Endothelial cell of hepatic sinusoid (primary cell): ENCODE measurements around the gene TRIM61.
"Not testable (repeated sequence)": the region's sequence is repeated elsewhere in the genome, so short reads cannot be mapped to it uniquely, and the experiment has no call there.

Source experiments
- in situ Hi-C: cut with HindIII; loops from 2 replicates; pipeline ENCODE4 v1.10.0; 2017; ENCODE audit warnings: low sequenced_read_pairs

The TRIM61 gene

DNA sequence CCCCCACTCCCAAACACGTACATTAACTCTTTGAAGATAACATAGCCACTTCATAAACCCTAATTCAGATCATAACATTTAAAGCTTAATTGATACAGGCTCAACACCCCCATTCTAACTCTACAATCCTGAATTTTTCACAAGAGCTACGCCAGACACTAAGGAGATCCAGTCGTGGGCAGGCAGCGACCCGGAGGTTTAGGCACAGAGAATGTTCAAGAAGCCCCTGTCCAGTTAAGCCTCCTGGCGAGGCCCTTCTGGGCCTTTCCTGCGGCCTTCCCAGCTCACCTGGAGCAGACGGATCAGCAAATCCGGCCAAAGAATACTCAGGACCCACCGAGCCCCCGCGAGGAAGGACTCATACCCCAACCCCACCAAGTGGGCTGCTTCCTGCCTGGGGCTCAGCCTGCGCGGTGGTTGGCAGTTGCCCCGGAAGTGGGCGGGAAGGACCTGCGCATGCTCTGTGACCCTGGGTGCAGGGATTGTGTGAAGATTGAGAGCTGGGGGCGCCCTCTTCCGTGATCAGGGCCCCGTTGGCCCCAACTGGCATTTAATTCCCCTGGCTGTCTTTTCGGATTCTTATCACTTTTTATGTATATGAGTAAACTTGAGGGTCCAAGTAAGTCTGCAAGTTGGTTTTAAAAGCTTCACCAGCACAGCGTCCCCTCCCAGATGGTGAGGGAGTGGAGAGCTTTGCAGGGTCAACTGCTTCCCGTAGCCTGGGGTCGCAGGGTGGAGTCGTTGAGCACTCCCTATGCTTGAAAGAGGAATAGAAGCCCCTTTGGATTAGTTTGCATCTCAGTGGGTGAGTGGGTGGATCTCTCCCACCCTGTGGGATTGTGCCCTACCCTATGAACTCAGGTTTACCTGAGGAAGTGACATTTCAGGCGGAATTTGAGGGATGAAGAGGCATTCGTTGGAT lies at the start of gene TRIM61:
TRIM61 (minus strand) TSS at position 415 of the 922 bp plus-strand sequence. CDS start 7,655 bp downstream, outside the sequence.
- in situ Hi-C loops = no loop called here

DNA sequence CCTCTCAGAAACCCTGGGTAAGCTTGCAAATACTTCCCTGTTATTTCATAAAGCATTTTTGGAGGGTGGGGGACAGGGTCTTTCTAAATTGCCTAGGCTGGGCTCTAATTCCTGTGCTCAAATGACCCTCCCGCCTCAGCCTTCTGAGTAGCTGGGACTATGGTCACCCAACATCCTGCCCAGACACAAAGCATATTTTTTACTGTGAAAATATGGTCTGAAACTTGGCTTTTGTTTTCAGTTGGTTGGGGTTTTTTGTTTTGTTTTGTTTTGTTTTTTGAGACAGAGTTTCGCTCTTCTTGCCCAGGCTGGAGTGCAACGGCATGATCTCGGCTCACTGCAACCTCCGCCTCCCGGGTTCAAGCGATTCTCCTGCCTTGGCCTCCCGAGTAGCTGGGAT lies 48.3 kb upstream of the TRIM61 start:
- in situ Hi-C loops = not testable (repeated sequence)

DNA sequence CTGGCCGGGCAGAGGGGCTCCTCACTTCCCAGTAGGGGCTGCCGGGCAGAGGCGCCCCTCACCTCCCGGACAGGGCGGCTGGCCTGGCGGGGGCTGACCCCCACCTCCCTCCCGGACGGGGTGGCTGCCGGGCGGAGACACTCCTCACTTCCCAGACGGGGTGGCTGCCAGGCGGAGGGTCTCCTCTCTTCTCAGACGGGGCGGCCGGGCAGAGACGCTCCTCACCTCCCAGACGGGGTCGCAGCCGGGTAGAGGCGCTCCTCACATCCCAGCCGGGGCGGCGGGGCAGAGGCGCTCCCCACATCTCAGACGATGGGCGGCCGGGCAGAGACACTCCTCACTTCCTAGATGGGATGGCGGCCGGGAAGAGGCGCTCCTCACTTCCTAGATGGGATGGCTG lies 42.5 kb upstream of the TRIM61 start:
- in situ Hi-C loops = not testable (repeated sequence)

DNA sequence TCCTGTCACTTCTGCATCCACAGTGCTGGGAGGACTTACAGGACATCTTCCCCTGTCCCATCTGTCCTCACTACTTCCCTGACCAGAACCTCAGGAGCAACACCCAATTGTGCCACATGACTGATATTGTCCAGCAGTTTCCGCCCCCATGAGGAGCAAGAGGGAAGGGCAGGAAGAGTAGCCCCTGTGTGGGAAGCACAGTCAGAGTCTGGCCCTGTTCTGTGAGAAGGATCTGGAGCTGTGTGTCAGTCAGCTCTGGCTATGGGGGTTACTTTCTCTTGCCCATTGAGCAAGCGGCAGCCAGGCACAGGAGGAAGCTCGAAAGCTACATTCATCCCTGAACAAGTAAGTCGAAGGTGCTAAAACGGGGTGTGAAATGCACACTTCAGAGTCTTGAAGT lies 39.5 kb upstream of the TRIM61 start:
- in situ Hi-C loops = no loop called here

DNA sequence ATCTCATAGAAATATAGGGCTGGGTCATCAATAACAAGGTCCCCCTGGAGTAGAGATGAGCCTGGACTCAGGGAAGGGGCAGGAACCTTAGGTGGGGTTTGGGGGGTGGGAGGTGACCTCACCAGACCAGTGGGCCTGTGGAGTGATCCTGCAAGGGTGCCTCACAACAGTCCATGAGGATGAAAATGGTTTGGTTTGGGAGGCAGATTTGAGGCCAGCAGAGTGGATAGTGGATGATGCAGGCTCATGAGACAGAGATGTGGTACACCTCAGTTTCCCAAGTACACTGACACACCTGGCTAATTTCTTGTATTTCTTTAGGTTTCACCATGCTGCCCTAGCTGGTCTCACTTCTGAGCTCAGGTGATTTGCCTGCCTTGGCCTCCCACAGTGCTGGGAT lies 36.2 kb upstream of the TRIM61 start:
- in situ Hi-C loops = no loop called here

DNA sequence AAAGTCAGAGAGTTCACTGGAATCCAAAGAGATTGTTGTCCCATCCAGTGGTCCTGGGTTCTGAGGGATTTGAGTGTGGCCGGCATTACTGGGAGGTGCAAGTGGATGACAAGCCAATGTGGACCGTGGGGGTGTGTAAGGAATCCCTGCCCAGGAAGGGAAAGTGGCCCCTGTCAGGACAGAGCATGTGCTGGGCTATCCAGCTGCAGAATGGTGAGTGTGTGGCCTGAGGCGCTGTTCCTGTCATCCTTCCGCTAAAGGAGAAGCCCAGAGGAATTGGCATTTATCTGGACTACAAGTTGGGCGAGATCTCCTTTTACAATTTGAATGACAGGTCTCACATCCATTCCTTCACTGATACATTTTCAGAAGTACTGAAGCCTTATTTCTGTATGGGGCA lies 33.9 kb upstream of the TRIM61 start:
- in situ Hi-C loops = no loop called here

DNA sequence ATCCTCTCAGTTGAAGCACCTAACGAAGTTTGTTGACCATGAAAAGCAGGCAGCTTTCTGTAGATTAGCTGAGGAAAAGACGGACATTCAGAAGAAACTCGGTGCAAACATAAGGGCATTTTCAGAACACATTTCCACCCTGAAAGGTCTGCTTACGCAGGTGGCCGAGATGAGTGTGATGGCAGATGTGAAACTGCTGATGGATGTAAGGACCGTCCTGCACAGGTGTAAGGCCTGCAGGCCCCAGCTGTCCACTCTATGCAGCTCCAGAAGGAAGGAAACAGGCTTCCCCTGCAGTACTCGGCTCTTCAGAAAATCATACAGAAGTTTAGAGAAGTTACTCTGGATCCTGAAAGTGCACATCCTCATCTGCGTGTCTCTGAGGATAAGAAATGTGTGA lies 33.5 kb upstream of the TRIM61 start:
- in situ Hi-C loops = no loop called here

DNA sequence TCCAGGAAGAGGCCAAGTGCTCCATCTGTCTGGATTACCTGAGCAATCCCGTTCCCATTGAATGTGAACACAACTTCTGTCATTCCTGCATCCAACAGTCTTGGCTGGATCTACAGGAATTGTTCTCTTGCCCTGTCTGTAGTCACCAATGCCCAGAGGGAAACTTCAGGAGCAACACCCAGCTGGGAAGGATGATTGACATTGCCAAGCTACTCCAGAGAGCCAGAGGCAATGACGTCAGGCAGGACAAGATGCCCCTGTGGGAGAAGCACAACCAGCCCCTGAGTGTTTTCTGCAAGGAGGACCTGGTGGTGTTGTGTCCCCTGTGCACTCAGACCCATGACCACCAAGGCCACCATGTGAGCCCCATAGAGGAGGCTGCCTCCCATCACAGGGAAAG lies 33.0 kb upstream of the TRIM61 start:
- in situ Hi-C loops = no loop called here

DNA sequence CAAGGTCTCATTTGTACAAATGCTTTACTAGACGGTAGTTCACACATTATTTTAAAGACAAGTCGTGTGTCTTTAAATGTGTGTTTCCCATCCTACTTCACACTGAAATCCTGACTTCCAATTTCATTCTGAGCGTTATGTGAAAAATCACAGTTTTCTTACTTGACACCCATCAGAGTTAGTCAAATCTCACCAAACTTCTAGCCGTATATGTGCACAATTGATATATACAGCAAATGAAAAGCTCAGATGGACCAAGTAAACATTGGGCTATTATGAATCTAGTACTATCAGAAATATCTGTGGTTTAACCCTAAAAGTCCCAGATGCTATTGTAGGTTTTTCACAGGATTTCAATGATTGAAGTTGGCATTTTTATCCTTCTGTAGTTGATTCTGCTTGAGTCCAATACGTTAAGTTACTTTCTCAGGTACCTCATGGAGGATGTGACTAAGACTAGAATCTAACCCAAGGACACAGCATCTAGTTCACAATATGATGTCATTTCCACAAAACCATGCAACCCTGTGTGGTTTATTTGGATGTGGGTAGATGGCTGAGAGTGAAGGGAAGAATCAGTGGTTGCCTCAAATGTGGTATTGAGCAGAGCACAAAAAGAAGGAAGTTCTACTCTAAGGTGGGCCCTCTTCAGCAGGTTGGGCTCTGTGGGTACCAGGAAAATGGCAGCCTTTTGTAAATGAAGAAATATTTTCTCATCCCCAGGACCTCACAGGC lies 32.2 kb upstream of the TRIM61 start:
- in situ Hi-C loops = no loop called here

DNA sequence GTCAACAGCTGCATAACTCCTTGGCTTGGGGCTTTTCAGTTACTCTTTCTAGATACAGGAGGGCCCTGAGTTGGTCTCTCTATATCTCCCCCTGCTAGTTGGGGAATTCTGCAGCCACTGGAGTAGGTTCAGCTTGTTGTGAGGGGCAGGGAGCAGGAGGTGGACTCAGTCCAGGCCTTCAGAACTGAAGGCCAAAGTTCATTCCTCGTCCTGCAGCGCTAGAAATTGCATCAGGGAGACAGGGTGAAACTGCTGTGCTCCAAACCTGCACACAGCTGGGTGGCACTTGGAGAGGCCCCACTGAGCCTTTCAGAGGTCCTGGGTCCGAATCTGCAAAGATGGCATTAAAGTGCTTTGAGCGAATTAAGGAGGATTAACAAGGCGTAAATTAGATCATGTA lies 29.4 kb upstream of the TRIM61 start:
- in situ Hi-C loops = no loop called here

DNA sequence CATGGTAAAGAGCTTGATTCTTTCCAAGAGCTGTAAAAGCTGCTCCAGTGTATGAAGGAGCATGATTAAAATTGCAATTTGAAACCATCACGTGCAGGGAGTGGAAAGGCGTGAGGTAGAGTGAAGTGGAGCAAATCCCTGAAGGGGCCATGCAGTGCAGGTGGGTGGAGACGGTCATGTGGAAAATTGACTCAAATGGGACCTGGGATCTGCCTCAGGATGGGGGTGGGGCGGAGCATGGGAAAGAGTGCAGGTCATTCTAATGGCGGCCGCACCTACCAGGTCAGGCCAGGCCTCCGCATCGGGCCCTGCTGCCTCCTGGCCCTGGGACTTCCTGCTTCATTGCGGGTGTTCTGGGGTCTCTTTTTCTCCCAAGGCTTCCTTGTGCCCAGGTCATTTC lies 29.0 kb upstream of the TRIM61 start:
- in situ Hi-C loops = no loop called here

DNA sequence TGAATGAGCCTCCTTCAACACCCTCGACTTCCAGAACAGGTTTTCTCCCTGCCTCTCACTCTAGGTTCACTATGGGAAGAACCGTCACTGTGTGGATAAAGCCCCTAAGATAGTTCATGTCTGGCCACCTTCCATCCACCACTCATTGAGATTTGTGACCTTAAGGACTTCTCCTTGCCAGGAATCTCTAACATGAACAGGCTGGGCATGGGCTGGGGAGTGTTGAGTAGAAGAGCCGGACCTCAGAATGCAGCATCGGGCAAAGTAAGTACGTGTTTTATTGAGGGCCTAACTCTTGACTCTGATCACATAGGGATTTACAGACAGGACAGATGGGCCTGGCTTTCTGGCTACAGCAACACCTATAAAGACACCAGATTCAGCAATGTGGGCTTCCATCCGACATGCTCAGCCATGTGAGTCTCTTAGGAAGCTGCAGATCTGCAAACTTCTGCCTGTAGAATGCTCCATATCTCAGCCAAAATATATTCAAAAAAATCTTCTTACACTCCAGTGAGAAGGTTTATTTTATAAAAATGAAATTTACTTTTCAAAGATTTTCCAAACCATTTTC lies 28.0 kb upstream of the TRIM61 start:
- in situ Hi-C loops = no loop called here

DNA sequence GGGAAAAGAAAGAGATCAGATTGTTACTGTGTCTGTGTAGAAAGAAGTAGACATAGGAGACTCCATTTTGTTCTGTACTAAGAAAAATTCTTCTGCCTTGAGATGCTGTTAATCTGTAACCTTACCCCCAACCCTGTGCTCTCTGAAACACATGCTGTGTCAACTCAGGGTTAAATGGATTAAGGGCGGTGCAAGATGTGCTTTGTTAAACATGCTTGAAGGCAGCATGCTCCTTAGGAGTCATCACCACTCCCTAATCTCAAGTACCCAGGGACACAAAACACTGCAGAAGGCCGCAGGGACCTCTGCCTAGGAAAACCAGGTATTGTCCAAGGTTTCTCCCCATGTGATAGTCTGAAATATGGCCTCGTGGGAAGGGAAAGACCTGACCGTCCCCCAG lies 24.5 kb upstream of the TRIM61 start:
- in situ Hi-C loops = not testable (repeated sequence)

DNA sequence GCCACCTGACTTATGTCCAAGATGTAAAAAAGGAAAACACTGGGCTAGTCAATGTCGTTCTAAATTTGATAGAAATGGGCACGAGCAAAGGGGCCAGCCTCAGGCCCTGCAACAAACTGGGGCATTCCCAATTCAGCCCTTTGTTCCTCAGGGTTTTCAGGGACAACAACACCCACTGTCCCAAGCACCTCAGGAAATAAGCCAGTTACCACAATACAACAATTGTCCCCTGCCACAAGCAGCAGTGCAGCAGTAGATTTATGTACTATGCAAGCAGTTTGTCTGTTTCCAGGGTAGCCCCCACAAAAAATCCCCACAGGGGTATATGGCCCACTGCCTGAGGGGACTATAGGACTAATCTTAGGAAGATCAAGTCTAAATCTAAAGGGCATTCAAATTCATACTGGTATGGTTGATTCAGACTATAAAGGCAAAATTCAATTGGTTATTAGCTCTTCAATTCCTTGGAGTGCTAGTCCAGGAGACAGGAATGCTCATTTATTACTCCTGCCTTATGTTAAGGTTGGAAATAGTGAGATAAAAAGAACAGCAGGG lies 21.1 kb upstream of the TRIM61 start:
- in situ Hi-C loops = not testable (repeated sequence)

DNA sequence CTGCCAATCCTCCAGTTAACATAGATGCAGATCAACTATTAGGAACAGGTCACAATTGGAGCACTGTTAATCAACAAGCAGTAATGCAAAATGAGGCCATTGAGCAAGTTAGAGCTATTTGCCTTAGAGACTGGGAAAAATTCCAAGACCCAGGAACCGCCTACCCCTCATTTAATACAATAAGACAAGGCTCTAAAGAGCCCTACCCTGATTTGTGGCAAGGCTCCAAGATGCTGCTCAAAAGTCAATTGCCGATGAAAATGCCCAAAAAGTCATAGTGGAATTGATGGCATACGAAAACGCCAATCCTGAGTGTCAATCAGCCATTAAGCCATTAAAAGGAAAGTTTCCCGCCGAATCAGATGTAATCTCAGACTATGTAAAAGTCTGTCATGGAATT lies 20.5 kb upstream of the TRIM61 start:
- in situ Hi-C loops = no loop called here

DNA sequence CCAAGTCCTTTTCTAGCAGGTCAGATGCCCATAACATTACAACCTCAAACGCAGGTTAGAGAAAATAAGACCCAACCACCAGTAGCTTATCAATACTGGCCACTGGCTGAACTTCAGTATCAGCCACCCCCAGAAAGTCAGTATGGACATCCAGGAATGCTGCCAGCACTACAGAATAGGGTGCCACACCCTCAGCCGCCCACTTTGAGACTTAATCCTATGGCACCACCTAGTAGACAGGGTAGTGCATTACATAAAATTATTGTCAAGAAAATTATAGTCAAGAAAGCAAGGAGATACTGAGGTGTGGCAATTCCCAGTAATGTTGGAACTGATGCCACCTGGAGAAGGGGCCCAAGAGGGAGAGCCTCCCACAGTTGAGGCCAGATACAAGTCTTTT lies 19.9 kb upstream of the TRIM61 start:
- in situ Hi-C loops = no loop called here

DNA sequence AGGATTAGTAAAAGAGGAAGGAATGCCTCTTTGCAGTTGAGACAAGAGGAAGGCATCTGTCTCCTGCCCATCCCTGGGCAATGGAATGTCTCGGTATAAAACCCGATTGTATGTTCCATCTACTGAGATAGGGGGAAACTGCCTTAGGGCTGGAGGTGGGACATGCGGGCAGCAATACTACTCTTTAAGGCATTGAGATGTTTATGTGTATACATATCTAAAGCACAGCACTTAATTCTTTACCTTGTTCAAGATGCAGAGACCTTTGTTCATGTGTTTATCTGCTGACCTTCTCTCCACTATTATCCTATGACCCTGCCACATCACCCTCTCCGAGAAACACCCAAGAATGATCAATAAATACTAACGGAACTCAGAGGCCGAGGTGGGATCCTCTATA lies 18.7 kb upstream of the TRIM61 start:
- in situ Hi-C loops = not testable (repeated sequence)

DNA sequence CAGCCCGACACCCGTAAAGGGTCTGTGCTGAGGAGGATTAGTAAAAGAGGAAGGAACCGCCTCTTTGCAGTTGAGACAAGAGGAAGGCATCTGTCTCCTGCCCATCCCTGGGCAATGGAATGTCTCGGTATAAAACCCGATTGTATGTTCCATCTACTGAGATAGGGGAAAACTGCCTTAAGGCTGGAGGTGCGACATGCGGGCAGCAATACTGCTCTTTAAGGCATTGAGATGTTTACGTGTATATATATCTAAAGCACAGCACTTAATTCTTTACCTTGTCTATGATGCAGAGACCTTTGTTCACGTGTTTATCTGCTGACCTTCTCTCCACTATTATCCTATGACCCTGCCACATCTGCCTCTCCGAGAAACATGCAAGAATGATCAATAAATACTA lies 13.3 kb upstream of the TRIM61 start:
- in situ Hi-C loops = not testable (repeated sequence)

DNA sequence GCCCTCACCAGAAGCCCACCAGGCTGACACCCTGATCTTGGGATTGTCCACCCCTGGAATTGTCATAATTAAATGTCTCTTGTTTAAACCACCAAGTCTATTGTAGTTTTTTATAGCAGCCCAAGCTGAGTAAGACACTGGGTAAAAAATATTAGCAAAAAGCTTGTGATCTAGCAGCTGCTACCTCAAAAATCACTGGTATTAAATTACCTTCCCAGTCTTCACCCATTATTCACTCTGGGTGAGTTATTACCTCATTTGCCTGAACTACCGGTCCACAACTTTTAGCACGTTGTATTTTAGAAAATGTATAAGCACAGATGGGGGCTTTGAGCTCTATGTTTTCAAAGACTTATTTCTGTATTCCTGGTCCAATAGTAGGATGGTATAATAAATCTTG lies 12.0 kb upstream of the TRIM61 start:
- in situ Hi-C loops = no loop called here

DNA sequence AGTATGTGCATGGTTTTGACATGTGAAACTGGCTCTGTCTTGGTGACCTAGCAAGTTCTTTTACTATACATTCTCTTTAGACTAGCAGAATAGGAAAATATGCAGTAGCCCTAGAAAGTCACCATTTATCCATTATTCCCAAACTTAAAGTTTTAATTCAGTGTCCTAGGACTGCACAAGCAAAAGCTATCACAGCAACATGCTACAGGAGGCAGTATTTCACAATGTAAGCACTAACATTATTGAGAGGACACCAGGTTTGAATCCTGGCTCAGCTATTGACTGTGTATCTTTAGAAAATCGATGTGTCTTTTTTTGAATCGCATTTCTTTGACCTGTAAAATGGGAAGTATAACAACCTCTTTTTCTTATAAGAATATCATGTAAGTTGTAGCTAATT lies 5.5 kb downstream of the TRIM61 start:
- in situ Hi-C loops = not testable (repeated sequence)

DNA sequence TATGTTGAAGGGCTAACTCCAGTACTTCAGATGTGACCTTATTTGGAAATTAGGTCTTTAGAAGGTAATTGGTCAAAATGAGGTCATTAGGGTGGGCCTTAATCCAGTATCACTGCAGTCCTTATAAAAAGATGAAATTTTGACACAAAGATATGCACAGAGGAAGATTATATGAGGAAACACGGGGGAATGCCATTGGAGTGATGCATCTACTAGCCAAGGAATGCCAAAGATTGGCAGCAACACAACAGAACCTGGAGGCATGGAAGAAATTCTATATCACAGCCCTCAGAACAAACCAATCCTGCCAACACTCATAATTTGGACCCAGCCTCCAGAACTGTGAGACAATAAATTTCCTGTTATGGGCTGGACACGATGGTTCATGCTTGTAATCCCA lies 17.6 kb downstream of the TRIM61 start:
- in situ Hi-C loops = no loop called here
